ENCODE data around the gene LRRC4C.
"Not testable (repeated sequence)": the region's sequence is repeated elsewhere in the genome, so short reads cannot be mapped to it uniquely, and the experiment has no call there.

LRRC4C gene

GRCh38 chr11:41102471-41102870, 357.0 kb downstream of the LRRC4C start:
- DNase-seq = no peak

GRCh38 chr11:41099654-41100053, 359.8 kb downstream of the LRRC4C start:
- no peak for DNase-seq

GRCh38 chr11:41085123-41085522, 374.3 kb downstream of the LRRC4C start:
- DNase-seq = no peak

DNA sequence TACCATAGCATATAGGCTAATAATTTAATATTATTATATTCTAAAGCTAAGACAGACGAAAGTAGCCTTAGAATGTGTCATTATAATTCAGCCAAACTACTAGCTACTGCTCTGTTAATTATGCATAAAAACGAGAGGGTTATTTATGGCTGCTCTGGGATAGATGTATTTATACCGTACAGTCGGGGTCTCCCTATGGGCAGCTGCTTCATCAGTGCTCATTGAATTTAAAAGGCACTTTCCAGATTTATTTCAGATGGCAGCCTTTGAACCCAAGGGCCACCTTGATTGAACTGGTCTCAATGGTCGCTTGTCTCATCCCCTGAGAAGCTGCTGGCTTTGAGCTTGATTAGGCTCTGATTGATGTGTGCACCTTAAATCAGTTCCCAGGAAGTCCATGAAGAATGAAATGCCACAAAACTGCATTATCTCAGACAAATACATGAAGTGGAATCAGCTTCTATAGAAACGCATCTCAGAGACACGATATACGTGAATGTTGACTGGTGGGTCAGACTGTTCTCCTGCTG, 377.6 kb downstream of the LRRC4C start:
- DNase-seq = no peak

GRCh38 chr11:41074318-41074717, 385.1 kb downstream of the LRRC4C start:
- no peak for DNase-seq

GRCh38 chr11:41065432-41065831, 394.0 kb downstream of the LRRC4C start:
- DNase-seq = no peak

DNA sequence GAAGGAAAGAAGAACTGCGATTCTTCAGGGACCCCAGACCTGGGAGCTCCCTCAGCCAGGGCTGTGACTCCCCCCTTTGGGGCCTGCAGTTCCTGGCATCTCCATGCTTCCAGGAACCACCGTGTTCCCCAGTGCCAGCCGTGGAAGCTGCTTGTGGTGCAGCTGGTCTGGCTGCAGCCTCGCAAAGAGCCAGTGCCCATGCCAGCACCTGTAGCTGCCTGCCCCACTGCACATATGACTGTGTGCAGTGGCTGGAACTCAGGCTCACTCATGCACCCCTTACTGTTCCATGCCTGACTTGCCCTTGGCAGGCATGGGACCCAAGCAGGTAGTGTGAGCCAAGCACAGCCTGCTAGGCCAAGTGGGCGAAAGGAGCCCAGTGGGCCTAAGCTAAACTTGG, 401.3 kb downstream of the LRRC4C start:
- no peak for DNase-seq

DNA sequence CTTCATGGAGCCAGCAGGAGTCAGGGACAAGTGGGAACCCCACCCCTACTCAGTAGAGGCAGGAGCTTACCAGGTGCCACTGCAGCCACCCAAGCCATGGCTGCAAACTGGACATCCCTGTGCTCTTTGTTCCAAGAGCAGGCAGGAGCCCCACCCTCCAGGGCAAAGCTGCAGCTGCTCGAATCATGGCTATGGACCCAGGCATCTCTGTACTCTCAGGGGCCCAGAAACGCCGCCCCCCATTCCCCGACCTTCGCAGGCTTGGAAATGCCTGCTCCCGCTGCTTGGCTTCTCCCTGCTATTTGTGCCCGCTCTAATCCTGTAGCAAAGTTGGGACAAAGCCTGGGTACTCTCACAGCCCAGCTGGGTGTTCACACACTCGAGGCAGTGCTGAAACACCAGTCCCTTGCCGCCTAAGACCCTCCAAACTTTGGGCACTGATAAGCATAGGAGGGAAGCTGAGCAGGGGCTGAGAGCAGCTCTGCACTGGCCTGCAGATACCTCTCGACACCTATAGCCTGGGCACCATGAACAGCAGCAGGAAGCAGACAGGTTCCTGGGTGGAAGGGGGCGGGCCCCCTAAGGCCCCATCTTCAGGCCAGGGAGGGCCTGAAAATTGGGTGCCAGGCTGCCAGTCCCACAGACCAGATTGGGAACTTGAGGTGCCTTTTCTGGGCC, 402.4 kb downstream of the LRRC4C start:
- DNase-seq = no peak

DNA sequence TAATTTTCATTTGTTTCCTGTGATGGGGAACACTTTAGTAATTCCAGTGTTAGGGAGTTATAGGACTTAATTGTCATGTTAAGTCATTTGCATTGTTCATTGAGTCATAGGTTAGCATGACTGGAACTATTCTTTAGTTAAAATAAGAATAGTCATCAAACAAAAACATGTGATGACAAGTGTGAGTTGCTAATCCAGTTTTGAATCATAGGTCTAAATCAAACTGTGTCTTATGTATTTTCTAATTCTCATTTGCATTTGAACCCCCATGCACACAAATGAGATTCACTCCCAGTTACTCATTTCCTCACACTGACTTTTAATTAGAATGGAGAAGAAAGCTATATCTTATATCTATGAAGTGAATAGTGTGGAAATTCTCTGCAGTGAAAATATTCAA, 405.6 kb downstream of the LRRC4C start:
- DNase-seq = no peak

- DNase-seq = no peak
Observed at GRCh38 chr11:41051919-41052635, 407.4 kb downstream of the LRRC4C start.

- no peak for DNase-seq
Observed at GRCh38 chr11:41050791-41051190, 408.7 kb downstream of the LRRC4C start.

DNA sequence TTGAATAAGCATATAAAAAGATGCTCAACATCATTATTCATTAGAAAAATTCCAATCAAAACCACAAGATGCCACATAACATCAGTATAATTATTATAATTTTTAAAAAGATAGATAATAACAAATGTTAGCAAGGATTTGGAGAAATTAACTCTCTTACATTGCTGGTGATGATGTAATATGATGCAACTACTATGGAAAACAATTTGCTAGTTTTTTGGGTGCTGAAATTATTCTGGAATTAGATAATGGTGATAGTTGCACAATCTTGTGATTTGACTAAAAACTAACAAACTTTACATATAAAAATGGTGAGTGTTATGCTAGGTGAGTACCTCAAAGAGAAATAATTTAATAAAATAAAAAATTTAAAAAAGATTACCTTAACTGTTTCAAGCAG, 412.2 kb downstream of the LRRC4C start:
- no peak for DNase-seq

DNA sequence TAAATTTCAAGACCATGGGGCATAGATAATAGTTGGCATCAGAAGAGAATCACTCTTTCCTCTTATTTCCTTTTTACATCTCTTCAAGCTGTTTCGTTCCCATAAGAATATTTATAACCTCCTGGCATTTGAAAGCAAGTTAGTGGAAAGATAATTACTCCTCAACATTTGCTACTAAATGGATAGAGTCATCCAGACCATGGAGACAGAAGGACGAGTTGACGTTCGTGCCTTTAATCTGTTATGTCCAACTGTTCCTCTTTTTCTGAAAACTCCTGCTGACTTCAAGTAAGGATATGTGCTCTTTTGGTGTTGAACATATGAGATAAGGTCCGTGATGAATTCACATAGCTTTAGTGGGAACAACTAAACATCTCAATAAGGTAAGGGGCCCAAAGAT, 414.2 kb downstream of the LRRC4C start:
- DNase-seq = no peak

GRCh38 chr11:41044747-41045146, 414.7 kb downstream of the LRRC4C start:
- no peak for DNase-seq

GRCh38 chr11:41042688-41043087, 416.8 kb downstream of the LRRC4C start:
- DNase-seq = no peak

DNA sequence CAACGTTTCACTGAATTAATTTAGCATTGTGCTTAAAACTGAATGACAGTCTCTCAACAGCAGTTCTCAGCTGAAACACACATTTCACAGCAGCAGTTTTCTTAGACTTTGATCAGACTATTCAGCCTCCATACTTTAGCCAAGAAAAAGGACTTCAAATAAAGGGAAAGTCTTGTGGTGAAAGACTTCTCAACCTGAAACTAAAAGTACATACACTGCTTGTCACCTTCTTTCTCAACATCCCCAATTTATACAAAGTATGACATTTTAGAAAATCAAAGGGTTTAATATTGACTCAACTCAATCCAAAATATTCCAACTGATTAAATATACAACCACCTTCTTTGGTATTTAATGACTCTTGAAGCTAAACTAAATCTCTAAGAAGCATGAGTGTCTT, 419.0 kb downstream of the LRRC4C start:
- DNase-seq = no peak

DNA sequence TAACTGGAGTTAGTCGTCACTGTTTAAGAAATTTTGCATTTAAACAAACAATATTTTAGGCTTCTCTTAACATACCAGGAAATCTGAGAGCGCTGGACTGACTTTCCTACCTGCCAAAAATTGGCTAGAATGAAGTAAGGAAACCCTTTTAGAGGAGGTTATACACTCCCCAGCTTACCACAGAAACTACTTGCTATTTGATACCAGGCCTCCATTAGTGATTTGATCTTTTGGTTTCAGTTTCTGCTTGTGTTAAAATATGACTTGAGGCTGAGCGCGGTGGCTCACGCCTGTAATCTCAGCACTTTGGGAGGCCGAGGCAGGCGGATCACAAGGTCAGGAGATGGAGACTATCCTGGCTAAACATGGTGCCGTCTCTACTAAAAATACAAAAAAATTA, 419.9 kb downstream of the LRRC4C start:
- no peak for DNase-seq

- no peak for DNase-seq
Observed at GRCh38 chr11:41031551-41032060, 427.8 kb downstream of the LRRC4C start.

- no peak for DNase-seq
Observed at GRCh38 chr11:41020259-41020658, 439.2 kb downstream of the LRRC4C start.

DNA sequence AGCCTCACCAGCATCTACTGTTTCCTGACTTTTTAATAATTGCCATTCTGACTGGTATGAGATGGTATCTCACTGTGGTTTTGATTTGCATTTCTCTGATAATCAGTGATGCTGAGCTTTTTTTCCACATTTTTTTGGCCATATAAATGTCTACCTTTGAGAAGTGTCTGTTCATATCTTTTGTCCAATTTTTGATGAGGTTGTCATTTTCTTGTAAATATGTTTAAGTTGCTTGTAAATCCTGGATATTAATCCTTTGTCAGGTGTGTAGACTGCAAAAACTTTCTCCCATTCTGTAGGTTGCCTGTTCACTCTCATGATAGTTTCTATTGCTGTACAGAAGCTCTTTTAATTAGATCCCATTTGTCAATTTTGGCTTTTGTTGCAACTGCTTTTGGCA, 439.8 kb downstream of the LRRC4C start:
- not testable (repeated sequence) for DNase-seq

GRCh38 chr11:41018224-41018623, 441.2 kb downstream of the LRRC4C start:
- no peak for DNase-seq

DNA sequence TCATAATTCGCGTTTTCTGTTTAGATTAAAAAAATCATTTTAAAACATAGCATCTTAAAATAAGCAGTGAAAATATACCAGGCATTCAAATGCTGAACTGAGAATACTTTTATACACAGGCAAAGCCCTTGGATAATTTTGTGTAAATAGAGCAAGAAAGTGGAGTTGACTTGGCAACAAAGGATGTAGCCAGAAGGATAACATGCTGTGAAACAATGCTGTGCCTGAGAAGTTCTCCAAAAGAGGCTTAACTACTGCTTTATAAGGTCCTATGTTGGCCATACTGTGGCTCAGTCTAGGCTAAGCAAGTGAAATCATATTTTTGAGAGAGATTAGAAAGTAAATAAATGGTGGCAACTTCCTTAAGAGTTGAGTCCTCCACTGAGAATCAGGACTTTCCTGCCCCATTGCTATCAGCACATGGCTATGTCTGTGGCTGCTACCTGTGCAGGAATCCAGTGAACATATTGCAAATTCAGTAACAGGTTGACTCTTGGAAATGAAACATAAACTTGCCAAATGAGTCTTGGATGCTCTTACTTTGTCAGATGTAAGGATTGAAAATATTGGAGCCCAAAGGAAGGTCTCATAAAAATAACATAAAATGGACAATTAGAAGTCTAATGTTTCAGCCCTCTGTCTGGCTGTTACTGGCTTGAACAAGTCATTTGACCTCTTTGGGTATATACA, 448.9 kb downstream of the LRRC4C start:
- DNase-seq = no peak

DNA sequence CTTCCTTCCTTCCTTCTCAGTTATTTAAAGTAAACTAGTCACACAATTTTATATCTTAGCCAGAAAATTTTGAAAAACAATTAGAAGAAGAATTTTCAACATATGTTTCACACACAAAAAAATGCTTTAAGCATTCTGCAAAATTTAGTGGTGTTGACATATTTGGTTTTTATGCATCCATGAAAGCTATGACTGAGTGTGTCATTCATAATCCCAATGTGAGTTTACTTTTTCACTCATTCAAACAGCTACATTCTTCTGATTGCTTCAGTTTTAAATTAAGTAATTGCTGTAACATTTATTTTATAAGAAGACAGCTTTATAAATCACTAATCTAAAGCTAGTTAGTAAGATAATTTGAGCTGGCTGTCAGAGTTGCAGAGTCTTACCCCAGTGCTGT, 453.5 kb downstream of the LRRC4C start:
- no peak for DNase-seq

Data from NCI-H510A treated with DMSO at 0.1 percent for 48 hours (cell line).